GM13976 (cell line): ENCODE measurements around the gene FGFR3.

Experiments
- DNase-seq: peaks from one replicate; pipeline ENCODE4 v3.0.0; 2012; ENCODE audit warnings: low spot score
- CTCF ChIP-seq: IDR thresholded peaks from 2 replicates; pipeline ENCODE4 v1.5.1; 2012; ENCODE audit warnings: borderline replicate concordance, mild to moderate bottlenecking; ENCODE audit not compliant: insufficient read depth; ENCODE audit errors: extremely low read depth, missing control alignments, control extremely low read depth
- in situ Hi-C: fragments of 300-500 bp; cut with MboI; formaldehyde crosslinking; loops from one replicate; pipeline ENCODE4 v1.12.0; 2022; ENCODE audit warnings: low sequenced_read_pairs, mixed read lengths, inconsistent platforms; ENCODE audit not compliant: unreplicated experiment

FGFR3 gene

DNA sequence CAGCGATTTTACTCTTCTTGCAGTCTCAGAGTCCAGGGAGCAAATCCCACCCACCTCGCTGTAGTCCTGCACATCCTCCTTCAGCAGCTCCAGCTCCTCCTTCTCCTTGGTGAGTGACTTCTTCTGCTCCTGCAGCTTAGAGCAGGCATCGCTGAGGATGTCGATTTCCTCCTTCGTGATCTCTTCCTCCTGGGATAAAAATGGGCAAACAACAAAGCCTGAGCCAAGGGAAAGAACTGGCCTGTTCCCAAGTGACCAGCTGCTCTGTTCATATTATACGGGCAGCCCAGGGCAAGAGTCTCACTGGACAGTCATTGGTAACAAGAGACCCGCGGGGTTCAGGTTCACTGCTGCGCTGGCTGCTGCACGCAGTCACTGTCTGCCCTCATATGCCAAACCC, 26.2 kb downstream of the FGFR3 start:
- no peak for DNase-seq
- no peak for TF ChIP-seq CTCF
- in situ Hi-C loops = loop anchor here (10.0 kb wide), 1 partner anchor 86 kb away; no protein-coding TSS in a partner anchor

- DNase-seq = no peak
- in situ Hi-C loops = loop anchor here (10.0 kb wide), 1 partner anchor 85 kb away; no protein-coding TSS in a partner anchor
- no peak for TF ChIP-seq CTCF
These were observed 26.7 kb downstream of the FGFR3 start for GRCh38 chr4:1819816-1820215.

GRCh38 chr4:1821679-1822567, 28.8 kb downstream of the FGFR3 start:
- TF ChIP-seq CTCF = no peak
- DNase-seq = no peak
- in situ Hi-C loops = no loop called here

GRCh38 chr4:1822568-1823544, 29.8 kb downstream of the FGFR3 start:
- in situ Hi-C loops = no loop called here
- DNase-seq = no peak
- TF ChIP-seq CTCF = no peak

DNA sequence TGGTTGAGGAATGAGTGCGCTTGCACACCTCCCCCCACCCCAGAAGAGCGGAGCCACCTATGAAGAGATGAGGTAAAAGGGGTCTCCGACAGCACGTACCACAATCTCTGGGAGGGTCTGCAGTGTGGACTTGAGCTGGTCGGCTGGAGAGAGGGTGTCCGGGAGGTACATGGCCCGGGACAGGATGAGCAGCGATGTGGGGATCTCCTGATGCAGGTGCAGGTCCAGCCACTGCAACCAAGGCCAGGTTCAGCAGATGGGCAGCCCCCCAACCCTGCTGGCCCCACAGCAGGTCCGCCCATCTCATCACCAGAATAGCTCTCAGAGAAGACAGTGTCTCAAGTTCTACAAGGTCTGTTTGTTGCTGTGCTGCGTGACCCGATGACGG, 30.4 kb downstream of the FGFR3 start:
- no peak for DNase-seq
- TF ChIP-seq CTCF = no peak
- in situ Hi-C loops = no loop called here

GRCh38 chr4:1824746-1825145, 31.7 kb downstream of the FGFR3 start:
- no peak for DNase-seq
- in situ Hi-C loops = no loop called here
- no peak for TF ChIP-seq CTCF
